H9 (cell line): ENCODE data around the gene VEGFD. TPM values are rescaled to one million over a fixed set of nuclear protein-coding genes. Genes with fewer than 3 reads are reported as not detected.

Experiments
- DNase-seq: peaks from one replicate; pipeline ENCODE4 v3.0.0-alpha.2; 2017
- H2AFZ ChIP-seq: one replicate; pipeline ENCODE4 v1.6.1; 2013; ENCODE audit warnings: mild to moderate bottlenecking, low read length, control low read depth, moderate library complexity
- H2AK5ac ChIP-seq: 2 replicates; pipeline ENCODE4 v1.6.1; 2013; ENCODE audit warnings: low read length, control low read depth, mixed read lengths; ENCODE audit not compliant: insufficient read length
- H2BK120ac ChIP-seq: one replicate; pipeline ENCODE4 v1.6.1; 2013; ENCODE audit warnings: low read depth, mild to moderate bottlenecking, low read length, control low read depth, inconsistent platforms; ENCODE audit not compliant: poor library complexity, severe bottlenecking
- H2BK12ac ChIP-seq: 2 replicates; pipeline ENCODE4 v1.6.1; 2013; ENCODE audit warnings: low read length, control low read depth, mixed read lengths, low read depth; ENCODE audit not compliant: insufficient read length
- H2BK15ac ChIP-seq: 2 replicates; pipeline ENCODE4 v1.6.1; 2013; ENCODE audit warnings: low read depth, low read length, control low read depth
- H2BK20ac ChIP-seq: one replicate; pipeline ENCODE4 v1.6.1; 2013; ENCODE audit warnings: low read depth, mild to moderate bottlenecking, low read length, control low read depth, inconsistent platforms; ENCODE audit not compliant: poor library complexity, severe bottlenecking
- H2BK5ac ChIP-seq: 2 replicates; pipeline ENCODE4 v1.6.1; 2013; ENCODE audit warnings: low read length, control low read depth, mixed read lengths; ENCODE audit not compliant: insufficient read length
- H3K14ac ChIP-seq: 2 replicates; pipeline ENCODE4 v1.6.1; 2013; ENCODE audit warnings: low read length, control low read depth; ENCODE audit not compliant: insufficient read depth
- H3K18ac ChIP-seq: 2 replicates; pipeline ENCODE4 v1.6.1; 2013; ENCODE audit warnings: low read depth, mild to moderate bottlenecking, mixed read lengths, low read length, control low read depth; ENCODE audit not compliant: insufficient read length
- H3K23ac ChIP-seq: 2 replicates; pipeline ENCODE4 v1.6.1; 2013; ENCODE audit warnings: low read length, control low read depth, mixed read lengths, low read depth; ENCODE audit not compliant: insufficient read length
- H3K23me2 ChIP-seq: 2 replicates; pipeline ENCODE4 v1.6.1; 2013; ENCODE audit warnings: low read depth, mild to moderate bottlenecking, mixed read lengths, low read length, control low read depth; ENCODE audit not compliant: insufficient read length, poor library complexity, severe bottlenecking
- H3K27ac ChIP-seq: 2 replicates; pipeline ENCODE4 v1.5.1; 2013; ENCODE audit warnings: low read length, control low read depth, mixed read lengths, low read depth; ENCODE audit not compliant: insufficient read length
- H3K27me3 ChIP-seq: 2 replicates; pipeline ENCODE4 v1.6.1; 2013; ENCODE audit warnings: low read length, control low read depth, inconsistent platforms; ENCODE audit not compliant: insufficient read depth
- H3K4ac ChIP-seq: 2 replicates; pipeline ENCODE4 v1.6.1; 2013; ENCODE audit warnings: low read depth, mild to moderate bottlenecking, control low read depth, inconsistent platforms, low read length, moderate library complexity
- H3K4me1 ChIP-seq: 2 replicates; pipeline ENCODE4 v1.6.1; 2013; ENCODE audit warnings: low read length, control low read depth, inconsistent platforms; ENCODE audit not compliant: insufficient read depth
- H3K4me2 ChIP-seq: 2 replicates; pipeline ENCODE4 v1.6.1; 2013; ENCODE audit warnings: low read length, control low read depth, mixed read lengths; ENCODE audit not compliant: insufficient read length, insufficient read depth
- H3K56ac ChIP-seq: 2 replicates; pipeline ENCODE4 v1.6.1; 2013; ENCODE audit warnings: low read depth, mild to moderate bottlenecking, mixed read lengths, low read length, control low read depth; ENCODE audit not compliant: insufficient read length
- H3K79me1 ChIP-seq: 2 replicates; pipeline ENCODE4 v1.6.1; 2013; ENCODE audit warnings: low read depth, mild to moderate bottlenecking, moderate library complexity, low read length, control low read depth, inconsistent platforms; ENCODE audit not compliant: insufficient read depth, poor library complexity, severe bottlenecking
- H3K79me2 ChIP-seq: 2 replicates; pipeline ENCODE4 v1.6.1; 2013; ENCODE audit warnings: low read length, control low read depth, inconsistent platforms; ENCODE audit not compliant: insufficient read depth
- H3K9ac ChIP-seq: 2 replicates; pipeline ENCODE4 v1.6.1; 2013; ENCODE audit warnings: low read length, control low read depth, mixed read lengths; ENCODE audit not compliant: insufficient read length; ENCODE audit errors: extremely low read depth
- H3K9me3 ChIP-seq: one replicate; pipeline ENCODE4 v1.6.1; 2013; ENCODE audit warnings: low read depth, low read length, inconsistent platforms; ENCODE audit not compliant: control insufficient read depth
- H3T11ph ChIP-seq: one replicate; pipeline ENCODE4 v1.6.1; 2013; ENCODE audit warnings: mild to moderate bottlenecking, low read length, control low read depth, inconsistent platforms
- H4K20me1 ChIP-seq: one replicate; pipeline ENCODE4 v1.6.1; 2013; ENCODE audit not compliant: control insufficient read depth, insufficient read length, insufficient read depth
- H4K5ac ChIP-seq: 2 replicates; pipeline ENCODE4 v1.6.1; 2013; ENCODE audit warnings: low read depth, mild to moderate bottlenecking, mixed read lengths, low read length, control low read depth; ENCODE audit not compliant: insufficient read length
- H4K8ac ChIP-seq: replicated peaks from 2 replicates; pipeline ENCODE4 v1.6.1; 2013; ENCODE audit warnings: low read length, control low read depth, mixed read lengths, low read depth; ENCODE audit not compliant: insufficient read length
- H4K91ac ChIP-seq: 2 replicates; pipeline ENCODE4 v1.6.1; 2013; ENCODE audit warnings: low read depth, mild to moderate bottlenecking, moderate library complexity, mixed read lengths, low read length, control low read depth; ENCODE audit not compliant: insufficient read length
- H3K27ac Mint-ChIP-seq, 3 experiments: 2 replicates in 2 of 3; 3 replicates in 1 of 3; pipeline ENCODE4 v1.8.0; 2020 to 2021; ENCODE audit warnings: mixed read lengths in 3 of 3, mild to moderate bottlenecking in 1 of 3, moderate library complexity in 1 of 3
- H3K27me3 Mint-ChIP-seq: 2 replicates; pipeline ENCODE4 v1.8.0; 2021; ENCODE audit warnings: low read depth, mild to moderate bottlenecking, moderate library complexity, mixed read lengths
- H3K36me3 Mint-ChIP-seq, 3 experiments: 2 replicates in 2 of 3; 3 replicates in 1 of 3; pipeline ENCODE4 v1.8.0; 2020 to 2021; ENCODE audit warnings: low read depth in 3 of 3, mixed read lengths in 3 of 3; ENCODE audit not compliant: insufficient read depth in 1 of 3
- H3K4me1 Mint-ChIP-seq, 2 experiments: 2 replicates each; pipeline ENCODE4 v1.8.0; 2020; ENCODE audit warnings: mixed read lengths in 2 of 2
- H3K4me3 Mint-ChIP-seq, 2 experiments: 2 replicates in 1 of 2; 3 replicates in 1 of 2; pipeline ENCODE4 v1.8.0; 2020 to 2021; ENCODE audit warnings: mild to moderate bottlenecking in 2 of 2, mixed read lengths in 2 of 2, moderate library complexity in 1 of 2
- H3K9me3 Mint-ChIP-seq, 2 experiments: 2 replicates in 1 of 2; 3 replicates in 1 of 2; pipeline ENCODE4 v1.8.0; 2020; ENCODE audit warnings: mild to moderate bottlenecking in 2 of 2, mixed read lengths in 2 of 2, moderate library complexity in 1 of 2
- total RNA-seq: library from RNA; stranded (reverse); gene quantifications from 2 replicates; pipeline ENCODE4 v1.2.1, GENCODE V29; 2021
- TF ChIP-seq, protein P1 (sequence below): fragments of 200-600 bp; sonication (generic); conservative IDR thresholded peaks from 3 replicates; pipeline ENCODE4 v1.8.0; 2021; ENCODE audit warnings: antibody characterized with exemption, mild to moderate bottlenecking

The VEGFD gene
- total RNA-seq, 1 experiment from 2014 or later = 0.11 TPM

DNA sequence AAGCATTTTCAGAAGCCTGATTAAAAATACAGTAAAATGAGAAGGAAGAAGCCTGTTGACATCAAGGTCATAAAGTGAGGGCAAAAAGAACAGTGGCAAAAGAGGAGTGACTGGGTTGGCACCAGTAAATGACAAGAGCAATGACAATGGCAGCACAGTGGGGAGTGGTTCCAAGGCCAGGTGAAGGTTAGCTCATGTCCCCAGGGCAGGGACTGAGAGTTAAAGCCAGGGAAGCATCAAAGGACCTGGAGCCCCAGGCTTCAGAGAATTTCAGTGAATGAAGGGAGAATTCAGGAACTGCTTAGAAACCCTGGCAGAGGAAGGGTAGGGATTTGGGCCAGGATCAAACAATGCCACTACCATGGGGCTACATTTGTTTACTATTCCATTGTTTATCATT is 40.1 kb downstream of the VEGFD start:
- no peak overlapping the region for H4K8ac ChIP-seq
- no peak overlapping the region for H2AK5ac ChIP-seq
- TF ChIP-seq, protein P1, sequence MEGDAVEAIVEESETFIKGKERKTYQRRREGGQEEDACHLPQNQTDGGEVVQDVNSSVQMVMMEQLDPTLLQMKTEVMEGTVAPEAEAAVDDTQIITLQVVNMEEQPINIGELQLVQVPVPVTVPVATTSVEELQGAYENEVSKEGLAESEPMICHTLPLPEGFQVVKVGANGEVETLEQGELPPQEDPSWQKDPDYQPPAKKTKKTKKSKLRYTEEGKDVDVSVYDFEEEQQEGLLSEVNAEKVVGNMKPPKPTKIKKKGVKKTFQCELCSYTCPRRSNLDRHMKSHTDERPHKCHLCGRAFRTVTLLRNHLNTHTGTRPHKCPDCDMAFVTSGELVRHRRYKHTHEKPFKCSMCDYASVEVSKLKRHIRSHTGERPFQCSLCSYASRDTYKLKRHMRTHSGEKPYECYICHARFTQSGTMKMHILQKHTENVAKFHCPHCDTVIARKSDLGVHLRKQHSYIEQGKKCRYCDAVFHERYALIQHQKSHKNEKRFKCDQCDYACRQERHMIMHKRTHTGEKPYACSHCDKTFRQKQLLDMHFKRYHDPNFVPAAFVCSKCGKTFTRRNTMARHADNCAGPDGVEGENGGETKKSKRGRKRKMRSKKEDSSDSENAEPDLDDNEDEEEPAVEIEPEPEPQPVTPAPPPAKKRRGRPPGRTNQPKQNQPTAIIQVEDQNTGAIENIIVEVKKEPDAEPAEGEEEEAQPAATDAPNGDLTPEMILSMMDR = no peak
- H3K23me2 ChIP-seq = no peaks in the 10 kb centered on the region
- H3K79me1 ChIP-seq = no peaks in the 10 kb centered on the region
- H3K4me1 ChIP-seq = no peaks in the 10 kb centered on the region
- Mint-ChIP-seq H3K9me3 (peaks cover 0 to 3% of the 10 kb centered on the region in 2 experiments; a peak in 1 of 5 replicates), H3K27me3 (peaks cover 72% of the 10 kb centered on the region), H3K27ac (no peak overlapping the region), H3K4me1 (peaks cover 7% of the 10 kb centered on the region in 2 experiments), H3K4me3 (no peak overlapping the region), H3K36me3 (no peaks in the 10 kb centered on the region)
- H3K4me2 ChIP-seq = no peak overlapping the region
- peak; percentile 54 for DNase-seq
- no peak overlapping the region for H2BK20ac ChIP-seq
- H4K5ac ChIP-seq = no peak overlapping the region
- H3K14ac ChIP-seq = no peak overlapping the region
- no peak overlapping the region for H3K56ac ChIP-seq
- H3K9ac ChIP-seq = no peak overlapping the region
- no peak overlapping the region for H2BK5ac ChIP-seq
- H2AFZ ChIP-seq = no peak overlapping the region
- no peaks in the 10 kb centered on the region for H3K79me2 ChIP-seq
- no peak overlapping the region for H3K4ac ChIP-seq
- no peak overlapping the region for H2BK120ac ChIP-seq
- no peak overlapping the region for H3K18ac ChIP-seq
- no peak overlapping the region for H2BK12ac ChIP-seq
- no peak overlapping the region for H4K91ac ChIP-seq
- H3K27me3 ChIP-seq = peaks cover 2% of the 10 kb centered on the region; the same call in 1 of the 2 replicates
- no peaks in the 10 kb centered on the region for H4K20me1 ChIP-seq
- no peaks in the 10 kb centered on the region for H3K9me3 ChIP-seq
- H3K27ac ChIP-seq = no peak overlapping the region
- no peak overlapping the region for H2BK15ac ChIP-seq
- no peak overlapping the region for H3K23ac ChIP-seq
- no peak overlapping the region for H3T11ph ChIP-seq
